HEK293 (cell line): ENCODE data around the gene APOBEC3A.

Experiments
- CTCF ChIA-PET: fragments of 350-600 bp; formaldehyde crosslinking; extraction: SDS; loops from one replicate; lab custom pipeline; 2021; ENCODE audit warnings: antibody characterized with exemption; lab: Yijun Ruan, JAX
- POLR2A ChIA-PET: fragments of 300-600 bp; formaldehyde crosslinking; extraction: SDS; loops from one replicate; lab custom pipeline; 2020; ENCODE audit warnings: antibody characterized with exemption, inconsistent platforms; lab: Yijun Ruan, JAX
- H3K27ac ChIP-seq: fragments of 200-500 bp; sonication (Bioruptor generic); 2 replicates; pipeline ENCODE4 v1.5.1; 2014; ENCODE audit warnings: low read depth, low read length, control low read depth, inconsistent platforms; ENCODE audit errors: extremely low read depth
- H3K36me3 ChIP-seq, 2 experiments: fragments of 200-500 bp in 1 of 2; sonication (Bioruptor generic) in 1 of 2; 1 replicate in 1 of 2; 2 replicates in 1 of 2; pipeline ENCODE4 v1.5.1; 2014 to 2017; ENCODE audit warnings: inconsistent platforms in 2 of 2, low read length in 2 of 2; ENCODE audit not compliant: control insufficient read depth in 2 of 2, insufficient read depth in 1 of 2
- H3K4me1 ChIP-seq: fragments of 200-500 bp; sonication (Bioruptor generic); 2 replicates; pipeline ENCODE4 v1.5.1; 2014; ENCODE audit warnings: mild to moderate bottlenecking, low read length, inconsistent platforms; ENCODE audit not compliant: control insufficient read depth, insufficient read depth
- H3K4me3 ChIP-seq: 2 replicates; pipeline ENCODE4 v1.5.1; 2011; ENCODE audit warnings: low read depth, mild to moderate bottlenecking, control low read depth, low read length, moderate library complexity
- H3K9me3 ChIP-seq: fragments of 200-500 bp; sonication (Bioruptor generic); 2 replicates; pipeline ENCODE4 v1.5.1; 2014; ENCODE audit warnings: low read depth, low read length, inconsistent platforms; ENCODE audit not compliant: control insufficient read depth, insufficient read depth
- GLIS1 ChIP-seq: fragments of 450-650 bp; formaldehyde crosslinking; IDR thresholded peaks from 2 replicates; pipeline ENCODE4 v1.5.1; 2016; ENCODE audit warnings: missing biosample characterization, missing genetic modification characterization
- PRDM6 ChIP-seq: fragments of 450-650 bp; formaldehyde crosslinking; IDR thresholded peaks from 2 replicates; pipeline ENCODE4 v1.5.1; 2017; ENCODE audit warnings: missing biosample characterization, missing genetic modification characterization
- ZBTB10 ChIP-seq: fragments of 450-650 bp; formaldehyde crosslinking; IDR thresholded peaks from 2 replicates; pipeline ENCODE4 v1.5.1; 2016; ENCODE audit warnings: missing biosample characterization, missing genetic modification characterization
- ZBTB26 ChIP-seq: fragments of 450-650 bp; formaldehyde crosslinking; optimal IDR thresholded peaks from 2 replicates; pipeline ENCODE3; 2016; ENCODE audit warnings: missing biosample characterization, mild to moderate bottlenecking, missing genetic modification characterization
- ZEB2 ChIP-seq: fragments of 450-650 bp; formaldehyde crosslinking; IDR thresholded peaks from 2 replicates; pipeline ENCODE4 v1.5.1; 2016; ENCODE audit warnings: missing biosample characterization, missing genetic modification characterization
- ZIC2 ChIP-seq: fragments of 450-650 bp; formaldehyde crosslinking; IDR thresholded peaks from 2 replicates; pipeline ENCODE4 v1.5.1; 2016; ENCODE audit warnings: missing biosample characterization, missing genetic modification characterization
- ZNF280D ChIP-seq: fragments of 450-650 bp; formaldehyde crosslinking; IDR thresholded peaks from 2 replicates; pipeline ENCODE4 v1.5.1; 2016; ENCODE audit warnings: missing biosample characterization, missing genetic modification characterization
- ZNF341 ChIP-seq: fragments of 450-650 bp; formaldehyde crosslinking; IDR thresholded peaks from 2 replicates; pipeline ENCODE4; 2016; ENCODE audit warnings: low read depth, missing biosample characterization, missing genetic modification characterization
- ZNF366 ChIP-seq: fragments of 450-650 bp; formaldehyde crosslinking; conservative IDR thresholded peaks from 2 replicates; pipeline ENCODE4 v1.5.1; 2016; ENCODE audit warnings: missing biosample characterization, missing genetic modification characterization
- ZNF571 ChIP-seq: fragments of 450-650 bp; formaldehyde crosslinking; IDR thresholded peaks from 2 replicates; pipeline ENCODE4 v1.5.0; 2017; ENCODE audit warnings: missing biosample characterization, missing genetic modification characterization
- ZNF707 ChIP-seq: fragments of 450-650 bp; formaldehyde crosslinking; IDR thresholded peaks from 2 replicates; pipeline ENCODE4 v1.5.1; 2016; ENCODE audit warnings: missing biosample characterization, missing genetic modification characterization
- ZNF791 ChIP-seq: fragments of 450-650 bp; formaldehyde crosslinking; IDR thresholded peaks from 2 replicates; pipeline ENCODE4 v1.5.1; 2016; ENCODE audit warnings: missing biosample characterization, missing genetic modification characterization

APOBEC3A gene

GRCh38 chr22:38986629-38987028 lies 29.2 kb downstream of the APOBEC3A start:
- no peak overlapping the region for H3K4me3 ChIP-seq
- POLR2A ChIA-PET, result interaction anchor here (0.6 kb wide), 1 partner anchor 558 kb away, joined by 3 read pairs; no protein-coding TSS in a partner anchor
- TF ChIP-seq ZBTB26 (no peak), ZNF366 (tag by site-specific recombination) (no peak), ZBTB10 (tag by site-specific recombination) (no peak), ZNF280D (tag by site-specific recombination) (no peak), ZNF341 (tag by site-specific recombination) (no peak), ZNF707 (tag by site-specific recombination) (no peak), PRDM6 (tag by site-specific recombination) (no peak), ZNF791 (tag by site-specific recombination) (no peak), ZNF571 (tag by site-specific recombination) (no peak)
- TF ChIP-seq, all 188 proteins: peak for 0
- no peaks in the 10 kb centered on the region for H3K9me3 ChIP-seq
- H3K27ac ChIP-seq, result no peak overlapping the region
- no peaks in the 10 kb centered on the region for H3K36me3 ChIP-seq
- peaks cover 2% of the 10 kb centered on the region; the same call in 1 of the 2 replicates for H3K4me1 ChIP-seq
- CTCF ChIA-PET, result no interaction called here

GRCh38 chr22:38987171-38987895 lies 29.9 kb downstream of the APOBEC3A start:
- TF ChIP-seq ZEB2 (tag by site-specific recombination), result no peak
- TF ChIP-seq GLIS1 (tag by site-specific recombination), result peak; percentile 55
- peak; percentile 50 for TF ChIP-seq ZIC2 (tag by site-specific recombination)
- POLR2A ChIA-PET, result interaction anchor here (0.6 to 1.0 kb wide), 2 partner anchors 63 to 559 kb away, joined by 3 read pairs; no protein-coding TSS in a partner anchor
- H3K36me3 ChIP-seq, result no peaks in the 10 kb centered on the region
- no peak overlapping the region for H3K4me3 ChIP-seq
- CTCF ChIA-PET, result interaction anchor here (1.2 kb wide), 1 partner anchor 16 kb away, joined by 5 read pairs; no protein-coding TSS in a partner anchor
- no peaks in the 10 kb centered on the region; the same call in 1 of the 2 replicates for H3K4me1 ChIP-seq
- H3K27ac ChIP-seq, result no peak overlapping the region
- no peaks in the 10 kb centered on the region for H3K9me3 ChIP-seq
